Upper lobe of right lung (tissue), 1 donor: Measurements from ENCODE around the gene CPLX3. TPM values are rescaled to one million over a fixed set of nuclear protein-coding genes. Genes with fewer than 3 reads are reported as not detected.
"Not testable (repeated sequence)": the region's sequence is repeated elsewhere in the genome, so short reads cannot be mapped to it uniquely, and the experiment has no call there.

Experiments used
- ATAC-seq: fragments of 200-7000 bp; cut with Tn5 transposase; one replicate; pipeline ENCODE4 v1.9.1; 2020; ENCODE audit warnings: mild to moderate bottlenecking, moderate library complexity
- DNase-seq: peaks from one replicate; pipeline ENCODE4 v3.0.0-alpha.2; 2020
- H3K27ac ChIP-seq: fragments of 200-600 bp; one replicate; pipeline ENCODE4 v1.8.0; 2022
- H3K27me3 ChIP-seq: fragments of 200-600 bp; one replicate; pipeline ENCODE4 v1.8.0; 2022; ENCODE audit warnings: mild to moderate bottlenecking
- H3K36me3 ChIP-seq: fragments of 200-600 bp; one replicate; pipeline ENCODE4 v1.8.0; 2022
- H3K4me1 ChIP-seq: fragments of 200-600 bp; one replicate; pipeline ENCODE4 v1.8.0; 2022
- H3K4me3 ChIP-seq: fragments of 200-600 bp; one replicate; pipeline ENCODE4 v1.8.0; 2022; ENCODE audit warnings: mild to moderate bottlenecking
- H3K9me3 ChIP-seq: fragments of 200-600 bp; one replicate; pipeline ENCODE4 v1.8.0; 2022
- intact Hi-C: fragments of 100-400 bp; cut with DNase I; formaldehyde crosslinking; loops from one replicate; pipeline ENCODE4 v1.11.0; 2022
- total RNA-seq: library from RNA; stranded (reverse); fragmentation: NEBNext Ultra II Directional; extraction: Animal tissue kit (Norgen Biotek cat#: 25700); gene quantifications from one replicate; pipeline ENCODE4 v1.2.1, GENCODE V29; 2021
- TF ChIP-seq, protein P1 (sequence below): fragments of 200-600 bp; IDR thresholded peaks from one replicate; pipeline ENCODE4 v1.8.0; 2022; ENCODE audit warnings: antibody characterized with exemption
- donor health status: DM: no; HTN: yes; CAD: no; lungs with severe emphysema.

CPLX3 gene
- total RNA-seq, 1 donor from 2014 or later, result not detected

DNA sequence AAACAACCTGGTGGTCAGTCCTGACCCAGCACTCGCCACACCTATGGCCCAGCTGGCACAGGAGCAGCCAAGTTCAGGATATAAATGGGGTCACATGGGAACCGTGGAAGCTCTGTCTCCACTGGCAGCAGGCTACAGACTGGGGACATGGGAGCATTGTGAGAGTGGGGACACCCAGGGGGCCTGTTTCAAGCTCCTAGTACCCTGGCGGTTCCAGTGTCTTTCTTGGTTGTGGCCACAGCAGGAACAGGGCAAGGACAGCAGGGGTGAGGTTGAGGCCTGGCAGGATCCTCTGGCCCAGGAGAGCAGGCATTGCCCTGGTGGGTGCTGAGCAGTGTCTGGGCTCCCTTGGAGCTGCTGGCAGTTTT lies 42.6 kb upstream of the CPLX3 start:
- Histone ChIP-seq H3K4me3 (peak overlapping the region; percentile 80), H3K27ac (peak overlapping the region; percentile 78), H3K36me3 (no peaks in the 10 kb centered on the region), H3K27me3 (no peaks in the 10 kb centered on the region), H3K9me3 (no peaks in the 10 kb centered on the region), H3K4me1 (peaks cover 72% of the 10 kb centered on the region)
- no peak for ATAC-seq
- TF ChIP-seq, protein P1, sequence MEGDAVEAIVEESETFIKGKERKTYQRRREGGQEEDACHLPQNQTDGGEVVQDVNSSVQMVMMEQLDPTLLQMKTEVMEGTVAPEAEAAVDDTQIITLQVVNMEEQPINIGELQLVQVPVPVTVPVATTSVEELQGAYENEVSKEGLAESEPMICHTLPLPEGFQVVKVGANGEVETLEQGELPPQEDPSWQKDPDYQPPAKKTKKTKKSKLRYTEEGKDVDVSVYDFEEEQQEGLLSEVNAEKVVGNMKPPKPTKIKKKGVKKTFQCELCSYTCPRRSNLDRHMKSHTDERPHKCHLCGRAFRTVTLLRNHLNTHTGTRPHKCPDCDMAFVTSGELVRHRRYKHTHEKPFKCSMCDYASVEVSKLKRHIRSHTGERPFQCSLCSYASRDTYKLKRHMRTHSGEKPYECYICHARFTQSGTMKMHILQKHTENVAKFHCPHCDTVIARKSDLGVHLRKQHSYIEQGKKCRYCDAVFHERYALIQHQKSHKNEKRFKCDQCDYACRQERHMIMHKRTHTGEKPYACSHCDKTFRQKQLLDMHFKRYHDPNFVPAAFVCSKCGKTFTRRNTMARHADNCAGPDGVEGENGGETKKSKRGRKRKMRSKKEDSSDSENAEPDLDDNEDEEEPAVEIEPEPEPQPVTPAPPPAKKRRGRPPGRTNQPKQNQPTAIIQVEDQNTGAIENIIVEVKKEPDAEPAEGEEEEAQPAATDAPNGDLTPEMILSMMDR, result no peak
- no peak for DNase-seq
- intact Hi-C loops, result no loop called here

DNA sequence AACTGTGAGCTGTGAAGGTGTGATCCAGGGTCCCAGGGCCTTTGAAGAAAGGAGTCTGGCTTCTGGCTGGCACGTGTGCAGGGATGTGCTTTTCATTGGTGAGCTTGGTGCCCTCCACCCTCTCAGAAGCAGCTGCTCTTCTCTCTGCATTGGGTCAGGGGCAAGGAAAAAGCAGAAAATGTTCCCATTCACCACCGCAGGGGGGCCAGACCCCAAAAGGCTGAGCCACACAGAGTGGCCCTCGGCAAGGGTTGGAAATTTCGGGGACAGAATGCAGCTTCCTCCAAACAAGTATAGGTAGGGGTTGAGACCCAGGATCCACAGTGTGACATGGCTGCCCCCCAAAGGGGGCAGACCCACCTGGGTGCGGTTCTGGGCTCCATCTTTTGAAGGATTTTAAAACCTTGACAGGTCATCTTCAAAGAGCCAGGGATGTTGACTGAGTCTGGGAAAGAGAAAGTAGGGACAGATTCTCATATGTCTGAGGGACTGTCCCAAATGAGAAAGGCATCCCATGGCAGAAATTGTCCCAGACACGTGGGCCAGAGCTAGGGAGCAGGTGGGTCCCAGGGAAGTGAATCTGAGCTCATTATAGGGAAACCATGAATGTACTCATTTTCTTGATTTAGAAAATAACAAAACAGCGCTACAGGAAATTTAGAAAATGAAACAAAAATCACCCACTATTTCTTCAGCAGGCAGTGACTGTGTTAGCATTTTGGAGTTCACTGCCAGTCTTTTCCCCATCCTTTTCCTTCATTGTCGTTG lies 41.8 kb upstream of the CPLX3 start:
- Histone ChIP-seq H3K4me1 (peaks cover 80% of the 10 kb centered on the region), H3K27ac (peak overlapping the region; percentile 78), H3K27me3 (no peaks in the 10 kb centered on the region), H3K4me3 (peak overlapping the region; percentile 80), H3K36me3 (no peaks in the 10 kb centered on the region), H3K9me3 (no peaks in the 10 kb centered on the region)
- ATAC-seq (no peak), DNase-seq (no peak)
- TF ChIP-seq, protein P1, result no peak
- intact Hi-C loops, result no loop called here

DNA sequence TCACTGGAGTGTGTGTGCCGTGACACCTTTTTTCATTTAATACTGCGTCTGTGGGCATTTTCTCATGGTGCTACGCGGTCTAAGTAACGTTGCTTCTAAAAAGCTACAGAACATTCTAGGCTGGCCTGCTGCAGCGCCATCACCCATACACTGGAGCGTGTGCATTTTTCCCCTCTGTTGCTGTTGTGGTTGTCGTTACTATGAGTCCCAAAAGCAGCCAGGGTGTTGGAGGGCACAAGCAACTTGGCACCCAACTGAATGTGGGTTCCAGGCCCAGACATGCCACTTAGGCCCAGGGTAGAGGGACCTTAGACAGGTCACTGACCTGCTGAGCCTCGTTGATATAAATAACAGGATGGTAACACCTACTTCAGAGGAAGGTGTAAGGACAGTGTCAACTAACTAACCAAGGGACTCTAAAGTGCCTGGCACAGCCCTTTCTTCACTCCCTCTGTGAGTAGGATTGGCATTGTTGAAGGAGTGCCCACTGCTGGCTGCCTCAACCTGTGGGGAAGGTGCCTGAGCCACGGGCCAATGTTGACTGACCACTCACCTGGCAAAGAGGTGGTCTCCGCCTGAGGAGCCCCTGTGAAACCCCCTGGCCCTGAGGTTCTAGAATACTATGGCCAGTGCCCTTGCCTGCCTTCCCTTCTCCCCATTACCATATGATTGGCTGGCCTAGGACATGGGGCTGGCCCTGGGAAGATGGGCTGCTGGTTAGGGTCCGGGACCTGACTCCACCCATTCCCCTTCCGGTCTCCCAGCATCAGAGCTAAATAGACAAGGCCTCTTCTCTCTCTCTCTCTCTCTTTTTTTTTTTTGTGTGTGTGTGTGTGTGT lies 41.0 kb upstream of the CPLX3 start:
- intact Hi-C loops, result no loop called here
- DNase-seq (no peak), ATAC-seq (no peak)
- Histone ChIP-seq H3K9me3 (no peaks in the 10 kb centered on the region), H3K4me1 (peaks cover 82% of the 10 kb centered on the region), H3K27me3 (no peaks in the 10 kb centered on the region), H3K27ac (peak overlapping the region; percentile 78), H3K4me3 (peak overlapping the region; percentile 80), H3K36me3 (no peaks in the 10 kb centered on the region)
- TF ChIP-seq, protein P1, result no peak

DNA sequence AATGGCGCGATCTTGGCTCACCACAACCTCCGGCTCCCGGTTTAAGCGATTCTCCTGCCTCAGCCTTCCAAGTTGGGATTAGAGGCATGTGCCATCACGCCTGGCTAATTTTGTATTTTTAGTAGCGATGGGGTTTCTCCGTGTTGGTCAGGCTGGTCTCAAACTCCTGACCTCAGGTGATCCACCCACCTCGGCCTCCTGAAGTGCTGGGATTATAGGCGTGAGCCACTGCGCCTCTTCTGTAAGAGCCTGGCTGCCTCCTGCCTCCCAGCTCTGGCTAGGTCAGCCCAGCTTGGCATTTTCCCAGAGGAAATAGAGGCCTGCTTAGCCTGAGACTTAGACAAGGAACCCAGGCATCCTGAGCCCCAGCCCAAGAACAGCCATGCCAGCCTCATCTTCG lies 40.3 kb upstream of the CPLX3 start:
- H3K36me3 ChIP-seq, H3K27me3 ChIP-seq, intact Hi-C loops, H3K9me3 ChIP-seq, ATAC-seq, DNase-seq: not testable (repeated sequence)
- Histone ChIP-seq H3K27ac (peak overlapping the region; percentile 84), H3K4me3 (peak overlapping the region; percentile 19), H3K4me1 (peaks cover 86% of the 10 kb centered on the region)

DNA sequence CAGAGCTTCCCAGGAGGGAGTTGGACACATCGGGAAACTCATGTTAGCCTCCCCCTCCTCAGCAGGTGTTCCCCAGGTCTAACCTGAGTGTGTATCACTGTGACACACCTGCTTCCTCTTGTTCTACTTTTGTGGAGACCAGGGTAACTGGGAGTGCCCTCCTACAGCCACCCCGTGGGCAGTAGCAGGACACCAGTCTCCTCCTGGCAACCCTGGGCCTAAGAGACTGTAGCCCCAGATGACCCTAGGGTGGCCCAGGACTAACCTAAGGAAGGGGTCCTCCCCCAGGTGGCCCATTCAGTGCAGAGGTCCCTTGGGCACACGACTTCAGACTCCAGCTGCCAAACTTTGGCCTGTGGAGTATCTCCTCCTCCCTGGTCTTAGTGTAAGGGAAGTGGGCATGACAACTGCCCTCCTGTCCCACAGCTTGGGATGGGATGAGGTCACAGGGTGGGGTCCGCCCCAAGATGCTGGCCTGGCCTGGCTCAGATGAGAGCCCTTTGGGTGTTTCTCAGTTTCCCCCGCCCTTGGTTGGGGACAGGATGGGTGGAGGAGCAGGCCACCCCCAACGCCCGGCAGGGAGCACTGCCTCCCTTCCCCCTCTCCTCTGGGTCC lies 39.8 kb upstream of the CPLX3 start:
- H3K27ac ChIP-seq, result peak overlapping the region; percentile 84
- TF ChIP-seq, protein P1, result no peak
- peaks cover 86% of the 10 kb centered on the region for H3K4me1 ChIP-seq
- H3K36me3 ChIP-seq, result no peaks in the 10 kb centered on the region
- no peaks in the 10 kb centered on the region for H3K9me3 ChIP-seq
- no peaks in the 10 kb centered on the region for H3K27me3 ChIP-seq
- DNase-seq (no peak), ATAC-seq (peak; percentile 2)
- no peak overlapping the region for H3K4me3 ChIP-seq
- intact Hi-C loops, result no loop called here
